ENCODE data around the gene C1orf174. TPM values are rescaled to one million over a fixed set of nuclear protein-coding genes. Genes with fewer than 3 reads are reported as not detected.
A peak's percentile ranks its signal among the peaks of the same experiment; 100 is the strongest.

The C1orf174 gene
- total and polyA plus RNA-seq, 2 of the 13 experiments (the other 11 are each of a cell fraction or from before 2014, with no cell fraction given) = 21.6 to 31.4 TPM

- TF ChIP-seq, protein P1, sequence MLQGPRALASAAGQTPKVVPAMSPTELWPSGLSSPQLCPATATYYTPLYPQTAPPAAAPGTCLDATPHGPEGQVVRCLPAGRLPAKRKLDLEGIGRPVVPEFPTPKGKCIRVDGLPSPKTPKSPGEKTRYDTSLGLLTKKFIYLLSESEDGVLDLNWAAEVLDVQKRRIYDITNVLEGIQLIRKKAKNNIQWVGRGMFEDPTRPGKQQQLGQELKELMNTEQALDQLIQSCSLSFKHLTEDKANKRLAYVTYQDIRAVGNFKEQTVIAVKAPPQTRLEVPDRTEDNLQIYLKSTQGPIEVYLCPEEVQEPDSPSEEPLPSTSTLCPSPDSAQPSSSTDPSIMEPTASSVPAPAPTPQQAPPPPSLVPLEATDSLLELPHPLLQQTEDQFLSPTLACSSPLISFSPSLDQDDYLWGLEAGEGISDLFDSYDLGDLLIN (CRISPR knock-in tag; IDR thresholded peaks at IDR 0.05; ENCODE audit: borderline replicate concordance) = no peak; the same call in 1 of the 2 replicates
- TF ChIP-seq ZNF276 (CRISPR knock-in tag; IDR thresholded peaks at IDR 0.05; ENCODE audit: low read depth) = no peak
- TF ChIP-seq TSC22D2 (CRISPR knock-in tag; IDR thresholded peaks at IDR 0.05; ENCODE audit: borderline replicate concordance) = no peak
- TF ChIP-seq ZNF549 (CRISPR knock-in tag; IDR thresholded peaks at IDR 0.05) = no peak
- TF ChIP-seq, protein P2, sequence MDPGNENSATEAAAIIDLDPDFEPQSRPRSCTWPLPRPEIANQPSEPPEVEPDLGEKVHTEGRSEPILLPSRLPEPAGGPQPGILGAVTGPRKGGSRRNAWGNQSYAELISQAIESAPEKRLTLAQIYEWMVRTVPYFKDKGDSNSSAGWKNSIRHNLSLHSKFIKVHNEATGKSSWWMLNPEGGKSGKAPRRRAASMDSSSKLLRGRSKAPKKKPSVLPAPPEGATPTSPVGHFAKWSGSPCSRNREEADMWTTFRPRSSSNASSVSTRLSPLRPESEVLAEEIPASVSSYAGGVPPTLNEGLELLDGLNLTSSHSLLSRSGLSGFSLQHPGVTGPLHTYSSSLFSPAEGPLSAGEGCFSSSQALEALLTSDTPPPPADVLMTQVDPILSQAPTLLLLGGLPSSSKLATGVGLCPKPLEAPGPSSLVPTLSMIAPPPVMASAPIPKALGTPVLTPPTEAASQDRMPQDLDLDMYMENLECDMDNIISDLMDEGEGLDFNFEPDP (CRISPR knock-in tag; conservative IDR thresholded peaks at IDR 0.05) = no peak
- TF ChIP-seq ZNF10 (CRISPR knock-in tag; IDR thresholded peaks at IDR 0.05; ENCODE audit: borderline replicate concordance, low read depth) = no peak
- no peak; the same call in 1 of the 2 replicates for TF ChIP-seq MIXL1 (CRISPR knock-in tag; IDR thresholded peaks at IDR 0.05)
- no peak for TF ChIP-seq MIER3 (CRISPR knock-in tag; IDR thresholded peaks at IDR 0.05; ENCODE audit: borderline replicate concordance)
- TF ChIP-seq ZNF577 (CRISPR knock-in tag; IDR thresholded peaks at IDR 0.05; ENCODE audit: borderline replicate concordance, low read depth) = no peak
- no peak for TF ChIP-seq ATF5 (CRISPR knock-in tag; IDR thresholded peaks at IDR 0.05; ENCODE audit: low read depth)
- peak; percentile 80; the same call in 1 of the 2 replicates for TF ChIP-seq ZNF354B (CRISPR knock-in tag; IDR thresholded peaks at IDR 0.05)
- peak; percentile 32; the same call in 1 of the 2 replicates for TF ChIP-seq USF2 (IDR thresholded peaks at IDR 0.05; ENCODE audit: low read depth, low read length)
- peak; percentile 92; the same call in 1 of the 2 replicates for TF ChIP-seq USF2 (CRISPR knock-in tag; IDR thresholded peaks at IDR 0.05; ENCODE audit: borderline replicate concordance)
- TF ChIP-seq ZNF18 (CRISPR knock-in tag; IDR thresholded peaks at IDR 0.05; ENCODE audit: insufficient replicate concordance) = peak; percentile 34
These were observed at the start of gene C1orf174 (continued) for GRCh38 chr1:3900150-3900968.
